H1 (cell line): ENCODE data around the gene FBXL17. TPM values are rescaled to one million over a fixed set of nuclear protein-coding genes. Genes with fewer than 3 reads are reported as not detected.

Experiments used
- CTCF ChIA-PET: fragments of 300-600 bp; sonication (Branson Sonifier 250); formaldehyde crosslinking; loops from one replicate; lab custom pipeline; 2021; ENCODE audit not compliant: partially characterized antibody; lab: Charles Lee
- POLR2A ChIA-PET: fragments of 300-600 bp; sonication (Branson Sonifier 250); formaldehyde crosslinking; loops from one replicate; lab custom pipeline; 2021; ENCODE audit warnings: inconsistent platforms; ENCODE audit not compliant: partially characterized antibody; lab: Charles Lee
- DNase-seq, 2 experiments: peaks; one replicate each; pipeline versions ENCODE4 v3.0.0 to v3.0.0-alpha.2; 2010 to 2022; ENCODE audit warnings: low spot score in 2 of 2, low read depth in 1 of 2, mixed read lengths in 1 of 2
- FAIRE-seq: peaks from 2 replicates; lab custom pipeline; 2011; peaks lifted over from hg19 to GRCh38; lab: Jason Lieb, UNC
- H2AFZ ChIP-seq: 2 replicates; pipeline ENCODE4 v1.8.1; 2012; ENCODE audit warnings: low read length, inconsistent platforms
- H2AK5ac ChIP-seq: 2 replicates; pipeline ENCODE4 v1.6.1; 2013; ENCODE audit warnings: low read depth, low read length
- H2BK120ac ChIP-seq: replicated peaks from 2 replicates; pipeline ENCODE3; 2013; ENCODE audit warnings: low read depth, low read length, inconsistent platforms
- H2BK12ac ChIP-seq: 2 replicates; pipeline ENCODE4 v1.6.1; 2013; ENCODE audit warnings: low read depth, low read length
- H2BK15ac ChIP-seq: 2 replicates; pipeline ENCODE4 v1.6.1; 2013; ENCODE audit warnings: low read length
- H2BK20ac ChIP-seq: 2 replicates; pipeline ENCODE4 v1.6.1; 2013; ENCODE audit warnings: low read length
- H2BK5ac ChIP-seq: 2 replicates; pipeline ENCODE4 v1.6.1; 2013; ENCODE audit warnings: low read depth, low read length
- H3K14ac ChIP-seq: 2 replicates; pipeline ENCODE4 v1.6.1; 2013; ENCODE audit warnings: inconsistent platforms; ENCODE audit not compliant: insufficient read length
- H3K18ac ChIP-seq: 2 replicates; pipeline ENCODE4 v1.6.1; 2013; ENCODE audit warnings: low read length; ENCODE audit errors: extremely low read depth
- H3K23ac ChIP-seq: 2 replicates; pipeline ENCODE4 v1.6.1; 2013; ENCODE audit warnings: inconsistent platforms; ENCODE audit not compliant: insufficient read length
- H3K23me2 ChIP-seq: 2 replicates; pipeline ENCODE4 v1.6.1; 2013; ENCODE audit warnings: low read depth, low read length
- H3K27ac ChIP-seq: 2 replicates; pipeline ENCODE4 v1.6.1; 2011; ENCODE audit warnings: low read depth, low read length, inconsistent platforms
- H3K27me3 ChIP-seq, 4 experiments: replicated peaks in 1 of 4; 1 replicate in 1 of 4; 2 replicates in 3 of 4; pipeline versions ENCODE4 v1.6.1 to v1.8.1; 2011 to 2013; ENCODE audit warnings: low read length in 3 of 4, mild to moderate bottlenecking in 3 of 4, inconsistent platforms in 2 of 4, mixed read lengths in 2 of 4, moderate library complexity in 1 of 4; ENCODE audit not compliant: control insufficient read depth in 3 of 4, insufficient read depth in 3 of 4; ENCODE audit errors: extremely low read depth in 1 of 4
- H3K36me3 ChIP-seq, 4 experiments: 2 replicates each; pipeline versions ENCODE4 v1.6.1 to v1.8.1; 2011 to 2013; ENCODE audit warnings: mild to moderate bottlenecking in 4 of 4, low read length in 3 of 4, moderate library complexity in 2 of 4, control low read depth in 1 of 4, inconsistent platforms in 1 of 4; ENCODE audit not compliant: insufficient read depth in 4 of 4, control insufficient read depth in 2 of 4
- H3K4ac ChIP-seq: replicated peaks from 2 replicates; pipeline ENCODE3; 2013; ENCODE audit warnings: low read length, low read depth, mixed read lengths, inconsistent platforms; ENCODE audit not compliant: insufficient read length
- H3K4me1 ChIP-seq, 4 experiments: replicated peaks in 1 of 4; 1 replicate in 1 of 4; 2 replicates in 3 of 4; pipeline versions ENCODE4 v1.6.1 to v1.8.1; 2011 to 2013; ENCODE audit warnings: low read length in 3 of 4, inconsistent platforms in 2 of 4, mixed read lengths in 1 of 4; ENCODE audit not compliant: insufficient read depth in 4 of 4, control insufficient read depth in 3 of 4
- H3K4me2 ChIP-seq, 2 experiments: 2 replicates each; pipeline versions ENCODE4 v1.6.1 to v1.8.1; 2011 to 2013; ENCODE audit warnings: low read depth in 2 of 2, low read length in 2 of 2, control low read depth in 1 of 2, inconsistent platforms in 1 of 2, mild to moderate bottlenecking in 1 of 2; ENCODE audit not compliant: insufficient read depth in 1 of 2
- H3K4me3 ChIP-seq, 4 experiments: fragments of 200-600, 300-600 bp in 1 of 4; sonication (generic), shearing (Covaris generic), sonication (Bioruptor Twin) in 1 of 4; 2 replicates each; pipeline versions ENCODE4 v1.5.1 to v1.8.1; 2011 to 2016; ENCODE audit warnings: low read length in 4 of 4, low read depth in 3 of 4, control low read depth in 2 of 4, inconsistent platforms in 2 of 4, mild to moderate bottlenecking in 2 of 4, mixed read lengths in 1 of 4, moderate library complexity in 1 of 4; ENCODE audit not compliant: insufficient read depth in 2 of 4; ENCODE audit errors: extremely low read depth in 1 of 4
- H3K56ac ChIP-seq: replicated peaks from 2 replicates; pipeline ENCODE3; 2013; ENCODE audit warnings: low read depth, mild to moderate bottlenecking, mixed read lengths, low read length, inconsistent platforms; ENCODE audit not compliant: insufficient read length
- H3K79me1 ChIP-seq: 2 replicates; pipeline ENCODE4 v1.6.1; 2013; ENCODE audit warnings: low read depth, low read length, control low read depth
- H3K79me2 ChIP-seq, 2 experiments: 2 replicates each; pipeline versions ENCODE4 v1.6.1 to v1.8.1; 2012 to 2013; ENCODE audit warnings: low read length in 2 of 2, mild to moderate bottlenecking in 2 of 2, inconsistent platforms in 1 of 2; ENCODE audit not compliant: insufficient read depth in 2 of 2, control insufficient read depth in 1 of 2
- H3K9ac ChIP-seq, 4 experiments: replicated peaks in 1 of 4; 1 replicate in 1 of 4; 2 replicates in 3 of 4; pipeline versions ENCODE4 v1.6.1 to v1.8.1; 2011 to 2013; ENCODE audit warnings: low read depth in 3 of 4, low read length in 3 of 4, control low read depth in 2 of 4, mild to moderate bottlenecking in 2 of 4, moderate library complexity in 2 of 4, inconsistent platforms in 1 of 4; ENCODE audit errors: extremely low read depth in 1 of 4
- H3K9me3 ChIP-seq, 2 experiments: 2 replicates each; pipeline versions ENCODE4 v1.6.1 to v1.8.1; 2012 to 2013; ENCODE audit warnings: mild to moderate bottlenecking in 2 of 2, moderate library complexity in 2 of 2, control low read depth in 1 of 2, inconsistent platforms in 1 of 2, low read depth in 1 of 2, low read length in 1 of 2, mixed read lengths in 1 of 2; ENCODE audit not compliant: insufficient read depth in 2 of 2
- H4K20me1 ChIP-seq, 2 experiments: replicated peaks in 1 of 2; 2 replicates each; pipeline versions ENCODE3 to v1.8.1; 2011 to 2013; ENCODE audit warnings: inconsistent platforms in 2 of 2, low read length in 2 of 2, mild to moderate bottlenecking in 1 of 2; ENCODE audit not compliant: insufficient read depth in 2 of 2, control insufficient read depth in 1 of 2
- H4K5ac ChIP-seq: 2 replicates; pipeline ENCODE4 v1.6.1; 2013; ENCODE audit warnings: low read length, low read depth, mixed read lengths, inconsistent platforms; ENCODE audit not compliant: insufficient read length
- H4K8ac ChIP-seq: 2 replicates; pipeline ENCODE4 v1.8.0; 2013; ENCODE audit warnings: mild to moderate bottlenecking, moderate library complexity, low read length, inconsistent platforms; ENCODE audit not compliant: insufficient read depth; ENCODE audit errors: extremely low read depth
- H4K91ac ChIP-seq: replicated peaks from 2 replicates; pipeline ENCODE3; 2013; ENCODE audit warnings: low read length, mixed read lengths, inconsistent platforms; ENCODE audit not compliant: insufficient read length
- ATF3 ChIP-seq: IDR thresholded peaks from 2 replicates; pipeline ENCODE4 v1.6.1; 2011; ENCODE audit warnings: low read depth, mild to moderate bottlenecking, low read length; ENCODE audit not compliant: insufficient read depth
- BRCA1 ChIP-seq: IDR thresholded peaks from 2 replicates; pipeline ENCODE4 v1.6.1; 2012; ENCODE audit warnings: low read depth, low read length, improper control_type of control experiment
- CHD1 ChIP-seq: IDR thresholded peaks from 2 replicates; pipeline ENCODE4 v1.6.1; 2012; ENCODE audit warnings: low read depth, low read length, improper control_type of control experiment
- CREB1 ChIP-seq: IDR thresholded peaks from 2 replicates; pipeline ENCODE4 v1.6.1; 2012; ENCODE audit warnings: inconsistent platforms
- E2F6 ChIP-seq: IDR thresholded peaks from 2 replicates; pipeline ENCODE4 v1.6.1; 2012; ENCODE audit warnings: inconsistent platforms
- GABPA ChIP-seq: IDR thresholded peaks from 2 replicates; pipeline ENCODE4 v1.6.1; 2011; ENCODE audit warnings: mild to moderate bottlenecking, low read length, moderate library complexity, borderline replicate concordance; ENCODE audit not compliant: insufficient read depth
- HDAC2 ChIP-seq, 2 experiments: fragments of 300-600 bp in 1 of 2; sonication (generic) in 1 of 2; IDR thresholded peaks; 2 replicates each; pipeline ENCODE4 v1.6.1; 2011 to 2012; ENCODE audit warnings: low read depth in 2 of 2, low read length in 2 of 2, mild to moderate bottlenecking in 2 of 2, moderate library complexity in 2 of 2, borderline replicate concordance in 1 of 2, inconsistent platforms in 1 of 2
- MAFK ChIP-seq: IDR thresholded peaks from 2 replicates; pipeline ENCODE4 v1.6.1; 2012; ENCODE audit warnings: low read depth, mild to moderate bottlenecking, improper control_type of control experiment, low read length
- NANOG ChIP-seq: IDR thresholded peaks from 2 replicates; pipeline ENCODE4 v1.6.1; 2011; ENCODE audit warnings: low read length, low read depth, mild to moderate bottlenecking, inconsistent platforms; ENCODE audit not compliant: insufficient read depth, poor library complexity, severe bottlenecking
- PHF8 ChIP-seq: fragments of 200-600 bp; sonication (generic); conservative IDR thresholded peaks from 2 replicates; pipeline ENCODE4 v1.7.1; 2012; ENCODE audit warnings: low read depth, mild to moderate bottlenecking, inconsistent platforms, low read length, moderate library complexity
- RXRA ChIP-seq: IDR thresholded peaks from 2 replicates; pipeline ENCODE4 v1.6.1; 2011; ENCODE audit warnings: low read depth, mild to moderate bottlenecking, low read length, moderate library complexity; ENCODE audit not compliant: insufficient read depth
- SIRT6 ChIP-seq: IDR thresholded peaks from one replicate; pipeline ENCODE4 v1.7.1; 2012; ENCODE audit warnings: low read length, inconsistent platforms
- SP1 ChIP-seq: IDR thresholded peaks from 2 replicates; pipeline ENCODE4 v1.6.1; 2011; ENCODE audit warnings: low read depth, low read length
- polyA plus RNA-seq, 7 experiments: library from polyadenylated mRNA; depleted of rRNA in 3 of 7; stranded (reverse) in 5 of 7; unstranded in 2 of 7; fragments of >200 nt in 5 of 7; fragments of 200-250 nt in 2 of 7; gene quantifications; 1 replicate in 5 of 7; 2 replicates in 1 of 7; 4 replicates in 1 of 7; pipeline versions ENCODE4 v1.2.1 to v1.2.3, GENCODE V29; 2011 to 2013; ENCODE audit warnings: missing spikeins in 2 of 7, mixed read lengths in 2 of 7
- total RNA-seq: library from RNA; stranded (reverse); fragmentation: NEBNext Ultra II Directional; extraction: Animal tissue kit (Norgen Biotek cat#: 25700); gene quantifications from 2 replicates; pipeline ENCODE4 v1.2.1, GENCODE V29; 2021

Gene FBXL17
- total and polyA plus RNA-seq, 2 of the 8 experiments (the other 6 are each of a cell fraction or from before 2014, with no cell fraction given), result 0.35 to 4.3 TPM

- H2BK12ac ChIP-seq, result no peak overlapping the region
- H4K8ac ChIP-seq, result no peak overlapping the region
- no peak overlapping the region for H3K4me3 ChIP-seq
- H3K27me3 ChIP-seq, result no peaks in the 10 kb centered on the region
- no peak overlapping the region for H2BK120ac ChIP-seq
- no peak for TF ChIP-seq SIRT6
- no peak for TF ChIP-seq MAFK
- TF ChIP-seq SP1, result no peak
- no peak for TF ChIP-seq RXRA
- no peak for TF ChIP-seq NANOG
- TF ChIP-seq PHF8, result no peak
- no peak for TF ChIP-seq BRCA1
- TF ChIP-seq ATF3, result no peak
- no peak for TF ChIP-seq CHD1
- no peak for TF ChIP-seq GABPA
- TF ChIP-seq CREB1, result no peak
- TF ChIP-seq E2F6, result no peak
- no peak for TF ChIP-seq HDAC2 (IDR thresholded peaks at IDR 0.05; ENCODE audit: borderline replicate concordance in 1 of 2, low read depth in 2 of 2, low read length in 2 of 2)
- DNase-seq (no peak), FAIRE-seq (no peak)
- no peaks in the 10 kb centered on the region for H3K4me1 ChIP-seq
- no peak overlapping the region for H3K18ac ChIP-seq
- no peak overlapping the region for H3K23ac ChIP-seq
- no peak overlapping the region for H3K4ac ChIP-seq
- H3K9ac ChIP-seq, result no peak overlapping the region
- no peaks in the 10 kb centered on the region for H3K79me2 ChIP-seq
- H2BK20ac ChIP-seq, result no peak overlapping the region
- H2AK5ac ChIP-seq, result no peak overlapping the region
- H3K23me2 ChIP-seq, result no peaks in the 10 kb centered on the region; the same call in 1 of the 2 replicates
- no peaks in the 10 kb centered on the region; a peak in 1 of 4 replicates for H3K9me3 ChIP-seq
- H4K5ac ChIP-seq, result no peak overlapping the region
- H4K91ac ChIP-seq, result no peak overlapping the region
- no peak overlapping the region for H3K14ac ChIP-seq
- no peak overlapping the region for H3K4me2 ChIP-seq
- H2BK5ac ChIP-seq, result no peak overlapping the region
- H3K56ac ChIP-seq, result no peak overlapping the region
- H3K79me1 ChIP-seq, result no peaks in the 10 kb centered on the region
- no peak overlapping the region for H2BK15ac ChIP-seq
- H3K27ac ChIP-seq, result no peak overlapping the region
- H3K36me3 ChIP-seq, result no peaks in the 10 kb centered on the region
- no peak overlapping the region for H2AFZ ChIP-seq
- ChIA-PET CTCF (no interaction called here), POLR2A (no interaction called here)
- H4K20me1 ChIP-seq, result no peaks in the 10 kb centered on the region
Measured at GRCh38 chr5:107943923-107944322, 438.0 kb downstream of the FBXL17 start.
